Stomach smooth muscle (tissue), 2 donors: ENCODE results near the gene GYG1.
"Not testable (repeated sequence)": the region's sequence is repeated elsewhere in the genome, so short reads cannot be mapped to it uniquely, and the experiment has no call there.

Experiments used
- H3K27ac ChIP-seq: one replicate; pipeline ENCODE4 v1.7.0; 2013; ENCODE audit warnings: mild to moderate bottlenecking, low read length, inconsistent platforms
- H3K27me3 ChIP-seq, 2 donors: one replicate each; pipeline ENCODE4 v1.7.0; 2013; ENCODE audit warnings: low read length in 2 of 2; ENCODE audit not compliant: insufficient read depth in 2 of 2, control insufficient read depth in 1 of 2
- H3K36me3 ChIP-seq, 2 donors: one replicate each; pipeline ENCODE4 v1.7.0; 2013; ENCODE audit warnings: low read length in 2 of 2; ENCODE audit not compliant: control insufficient read depth in 2 of 2, insufficient read depth in 2 of 2
- H3K4me1 ChIP-seq: one replicate; pipeline ENCODE4 v1.7.0; 2013; ENCODE audit warnings: low read length; ENCODE audit not compliant: control insufficient read depth, insufficient read depth
- H3K4me3 ChIP-seq, 2 donors: one replicate each; pipeline ENCODE4 v1.7.0; 2013; ENCODE audit warnings: low read length in 2 of 2
- H3K9ac ChIP-seq, 2 donors: one replicate each; pipeline ENCODE4 v1.7.0; 2013; ENCODE audit warnings: low read length in 2 of 2, mild to moderate bottlenecking in 1 of 2
- H3K9me3 ChIP-seq, 2 donors: one replicate each; pipeline ENCODE4 v1.7.0; 2013; ENCODE audit warnings: low read length in 2 of 2; ENCODE audit not compliant: control insufficient read depth in 2 of 2
- donor health status: healthy.
- donor health status: Pancreatic carcinoma.

The GYG1 gene

GRCh38 chr3:148987551-148987950 is 3.8 kb upstream of the GYG1 start:
- not testable (repeated sequence) for H3K27me3 ChIP-seq, H3K4me3 ChIP-seq, H3K9me3 ChIP-seq, H3K4me1 ChIP-seq, H3K27ac ChIP-seq, H3K9ac ChIP-seq, H3K36me3 ChIP-seq

- Histone ChIP-seq H3K9ac (no peak overlapping the region), H3K4me1 (peaks cover 14% of the 10 kb centered on the region), H3K36me3 (peaks cover 5 to 10% of the 10 kb centered on the region in 2 donors), H3K27ac (no peak overlapping the region), H3K9me3 (no peaks in the 10 kb centered on the region), H3K4me3 (no peak overlapping the region), H3K27me3 (no peaks in the 10 kb centered on the region)
Observed at GRCh38 chr3:148990236-148990635, 1.1 kb upstream of the GYG1 start.

GRCh38 chr3:148992027-148992634 is 791 bp downstream of the GYG1 start:
- H3K4me1 ChIP-seq: peaks cover 14% of the 10 kb centered on the region

GRCh38 chr3:148992635-148993255 is 1.4 kb downstream of the GYG1 start:
- H3K4me1 ChIP-seq: peaks cover 14% of the 10 kb centered on the region
- no peaks in the 10 kb centered on the region for H3K9me3 ChIP-seq
- H3K27ac ChIP-seq: peak overlapping the region; percentile 91
- peak overlapping the region; percentile 66 to 84 for H3K4me3 ChIP-seq
- no peaks in the 10 kb centered on the region for H3K27me3 ChIP-seq
- H3K36me3 ChIP-seq: peaks cover 20 to 29% of the 10 kb centered on the region in 2 donors
- H3K9ac ChIP-seq: peak overlapping the region; percentile 88 to 89

More at GRCh38 chr3:148992027-148992634, 791 bp downstream of the GYG1 start:
- Histone ChIP-seq H3K9me3 (no peaks in the 10 kb centered on the region), H3K27ac (peak overlapping the region; percentile 91), H3K4me3 (peak overlapping the region; percentile 66 to 84), H3K9ac (peak overlapping the region; percentile 88 to 89), H3K27me3 (no peaks in the 10 kb centered on the region), H3K36me3 (peaks cover 18 to 29% of the 10 kb centered on the region in 2 donors)

GRCh38 chr3:148997623-148998022 is 6.3 kb downstream of the GYG1 start:
- Histone ChIP-seq H3K9ac (no peak overlapping the region), H3K9me3 (no peaks in the 10 kb centered on the region), H3K4me3 (no peak overlapping the region), H3K27ac (no peak overlapping the region), H3K36me3 (peaks cover 30 to 46% of the 10 kb centered on the region in 2 donors), H3K27me3 (no peaks in the 10 kb centered on the region), H3K4me1 (peaks cover 16% of the 10 kb centered on the region)

- no peaks in the 10 kb centered on the region for H3K27me3 ChIP-seq
- H3K36me3 ChIP-seq: peaks cover 30 to 46% of the 10 kb centered on the region in 2 donors
- H3K27ac ChIP-seq: no peak overlapping the region
- H3K4me3 ChIP-seq: no peak overlapping the region
- H3K9ac ChIP-seq: no peak overlapping the region
- no peaks in the 10 kb centered on the region for H3K9me3 ChIP-seq
- H3K4me1 ChIP-seq: peaks cover 10% of the 10 kb centered on the region
Observed at GRCh38 chr3:148998297-148998696, 7.0 kb downstream of the GYG1 start.

- Histone ChIP-seq H3K36me3 (peaks cover 34 to 49% of the 10 kb centered on the region in 2 donors), H3K4me3 (peak overlapping the region in 1 of 2 donors; percentile 3), H3K27ac (no peak overlapping the region), H3K4me1 (peaks cover 4% of the 10 kb centered on the region), H3K9me3 (no peaks in the 10 kb centered on the region), H3K9ac (peak overlapping the region in 1 of 2 donors; percentile 24), H3K27me3 (no peaks in the 10 kb centered on the region)
Observed at GRCh38 chr3:148998715-148999423, 7.5 kb downstream of the GYG1 start.

- Histone ChIP-seq H3K27me3 (no peaks in the 10 kb centered on the region), H3K36me3 (peaks cover 32 to 47% of the 10 kb centered on the region in 2 donors), H3K27ac (no peak overlapping the region), H3K9me3 (no peaks in the 10 kb centered on the region), H3K4me3 (no peak overlapping the region), H3K4me1 (peaks cover 8% of the 10 kb centered on the region), H3K9ac (no peak overlapping the region)
Observed at GRCh38 chr3:148999806-149000205, 8.5 kb downstream of the GYG1 start.

GRCh38 chr3:149000206-149000745 is 8.9 kb downstream of the GYG1 start:
- H3K9ac ChIP-seq: no peak overlapping the region

GRCh38 chr3:149001727-149002126 is 10.4 kb downstream of the GYG1 start:
- no peak overlapping the region for H3K4me3 ChIP-seq
- no peaks in the 10 kb centered on the region for H3K9me3 ChIP-seq
- H3K27ac ChIP-seq: no peak overlapping the region
- H3K36me3 ChIP-seq: peaks cover 24 to 33% of the 10 kb centered on the region in 2 donors
- no peak overlapping the region for H3K9ac ChIP-seq
- H3K27me3 ChIP-seq: no peaks in the 10 kb centered on the region
- H3K4me1 ChIP-seq: peaks cover 8% of the 10 kb centered on the region

More at GRCh38 chr3:149000206-149000745, 8.9 kb downstream of the GYG1 start:
- Histone ChIP-seq H3K36me3 (peaks cover 32 to 43% of the 10 kb centered on the region in 2 donors), H3K27ac (no peak overlapping the region), H3K27me3 (no peaks in the 10 kb centered on the region), H3K4me3 (no peak overlapping the region), H3K4me1 (peaks cover 8% of the 10 kb centered on the region), H3K9me3 (no peaks in the 10 kb centered on the region)
